NB4 (cell line): Measurements from ENCODE around the gene LAMTOR2.
"Not testable (repeated sequence)": the region's sequence is repeated elsewhere in the genome, so short reads cannot be mapped to it uniquely, and the experiment has no call there.

ENCODE experiments used
- DNase-seq: peaks from one replicate; pipeline ENCODE4 v3.0.0; 2010; ENCODE audit warnings: low read depth
- H3K4me3 ChIP-seq: one replicate; pipeline ENCODE4 v1.5.1; 2011; ENCODE audit warnings: mild to moderate bottlenecking, low read depth, low read length, moderate library complexity
- MAX ChIP-seq: IDR thresholded peaks from 2 replicates; pipeline ENCODE4 v1.6.1; 2011; ENCODE audit warnings: low read depth, low read length
- MYC ChIP-seq: IDR thresholded peaks from 2 replicates; pipeline ENCODE4 v1.6.1; 2011; ENCODE audit warnings: low read depth, low read length
- POLR2A ChIP-seq: IDR thresholded peaks from 2 replicates; pipeline ENCODE4 v1.6.1; 2011; ENCODE audit warnings: mild to moderate bottlenecking; ENCODE audit not compliant: insufficient read length; ENCODE audit errors: extremely low read depth
- TF ChIP-seq, protein P1 (sequence below): IDR thresholded peaks from one replicate; pipeline ENCODE4 v1.5.1; 2012; ENCODE audit warnings: low read depth, low read length

LAMTOR2 gene

DNA sequence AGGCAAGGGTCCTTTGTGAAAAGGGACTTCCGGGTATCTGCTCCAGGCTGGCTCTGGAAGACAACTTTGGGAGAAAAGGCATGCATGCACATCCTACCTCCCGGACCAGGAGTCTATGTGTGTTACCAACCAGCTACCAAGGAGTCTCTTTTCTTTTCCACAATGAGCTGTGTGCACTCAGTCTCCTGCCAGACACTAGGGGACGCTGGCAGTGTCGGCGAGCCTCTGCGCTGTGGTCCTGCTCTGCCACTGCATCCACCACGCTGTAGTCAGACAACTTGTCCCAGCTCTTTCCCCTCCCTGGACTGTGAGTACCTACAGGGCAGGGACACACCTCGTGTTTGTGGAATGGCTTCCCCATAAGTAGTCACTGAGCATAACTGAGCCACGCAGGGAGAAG lies 28.7 kb upstream of the LAMTOR2 start:
- no peak overlapping the region for H3K4me3 ChIP-seq
- TF ChIP-seq MAX = no peak
- TF ChIP-seq, protein P1, sequence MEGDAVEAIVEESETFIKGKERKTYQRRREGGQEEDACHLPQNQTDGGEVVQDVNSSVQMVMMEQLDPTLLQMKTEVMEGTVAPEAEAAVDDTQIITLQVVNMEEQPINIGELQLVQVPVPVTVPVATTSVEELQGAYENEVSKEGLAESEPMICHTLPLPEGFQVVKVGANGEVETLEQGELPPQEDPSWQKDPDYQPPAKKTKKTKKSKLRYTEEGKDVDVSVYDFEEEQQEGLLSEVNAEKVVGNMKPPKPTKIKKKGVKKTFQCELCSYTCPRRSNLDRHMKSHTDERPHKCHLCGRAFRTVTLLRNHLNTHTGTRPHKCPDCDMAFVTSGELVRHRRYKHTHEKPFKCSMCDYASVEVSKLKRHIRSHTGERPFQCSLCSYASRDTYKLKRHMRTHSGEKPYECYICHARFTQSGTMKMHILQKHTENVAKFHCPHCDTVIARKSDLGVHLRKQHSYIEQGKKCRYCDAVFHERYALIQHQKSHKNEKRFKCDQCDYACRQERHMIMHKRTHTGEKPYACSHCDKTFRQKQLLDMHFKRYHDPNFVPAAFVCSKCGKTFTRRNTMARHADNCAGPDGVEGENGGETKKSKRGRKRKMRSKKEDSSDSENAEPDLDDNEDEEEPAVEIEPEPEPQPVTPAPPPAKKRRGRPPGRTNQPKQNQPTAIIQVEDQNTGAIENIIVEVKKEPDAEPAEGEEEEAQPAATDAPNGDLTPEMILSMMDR = peak; percentile 37
- peak; percentile 36 for DNase-seq

- H3K4me3 ChIP-seq = no peak overlapping the region
- DNase-seq = no peak
- no peak for TF ChIP-seq POLR2A
- TF ChIP-seq, protein P1 = no peak
- no peak for TF ChIP-seq MYC
- TF ChIP-seq MAX = no peak
These were observed 28.0 kb upstream of the LAMTOR2 start for GRCh38 chr1:156026588-156026987.

DNA sequence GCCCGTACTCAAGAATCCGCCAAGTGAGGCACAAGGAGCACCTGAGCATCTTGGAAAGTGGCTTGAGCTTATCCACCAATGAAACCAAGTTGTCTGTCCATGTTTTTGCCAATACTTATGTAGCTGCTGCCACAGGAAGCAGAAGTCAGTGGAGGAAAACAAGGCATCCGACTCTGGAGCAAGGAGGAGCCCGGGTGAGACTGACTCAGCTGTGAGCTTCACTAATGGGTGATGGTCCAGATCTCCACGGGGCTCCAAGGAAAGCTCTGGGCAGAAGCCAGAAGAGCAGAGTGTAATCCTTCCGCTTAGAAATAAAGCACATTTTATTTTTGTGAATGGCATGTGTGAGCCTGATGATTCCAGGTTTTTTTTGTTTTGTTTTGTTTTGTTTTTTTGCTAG lies 21.6 kb upstream of the LAMTOR2 start:
- no peak for DNase-seq
- no peak overlapping the region for H3K4me3 ChIP-seq
- TF ChIP-seq MAX (no peak), POLR2A (no peak), MYC (no peak)
- TF ChIP-seq, protein P1 = no peak

- not testable (repeated sequence) for DNase-seq
These were observed 19.6 kb upstream of the LAMTOR2 start for GRCh38 chr1:156034991-156035390.

DNA sequence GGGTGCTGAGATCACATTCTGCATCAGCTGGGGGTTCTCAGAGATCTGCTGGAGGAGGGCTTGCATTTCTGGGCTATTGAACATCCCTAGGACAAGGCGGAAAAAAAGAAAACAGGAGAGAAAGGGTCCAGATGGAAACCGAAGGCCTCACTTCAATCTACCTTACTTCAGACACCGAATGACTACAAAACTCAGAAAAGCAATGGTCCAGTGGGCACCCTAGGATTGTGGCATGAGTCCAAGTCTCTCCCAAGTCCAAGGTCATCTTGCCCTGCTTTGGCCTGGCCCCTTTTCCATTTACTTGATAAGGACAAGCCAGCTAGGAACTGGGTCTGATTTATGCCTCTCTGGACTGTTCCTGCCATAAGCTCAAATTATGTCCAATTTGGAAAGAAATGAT lies 11.8 kb upstream of the LAMTOR2 start:
- no peak overlapping the region for H3K4me3 ChIP-seq
- no peak for DNase-seq
- TF ChIP-seq POLR2A = no peak
- TF ChIP-seq MAX = no peak
- TF ChIP-seq, protein P1 = no peak
- no peak for TF ChIP-seq MYC

More at GRCh38 chr1:156034991-156035390, 19.6 kb upstream of the LAMTOR2 start:
- H3K4me3 ChIP-seq = not testable (repeated sequence)

GRCh38 chr1:156045076-156045475 lies 9.5 kb upstream of the LAMTOR2 start:
- no peak for DNase-seq
- TF ChIP-seq, protein P1 = no peak
- no peak for TF ChIP-seq MYC
- no peak for TF ChIP-seq MAX
- no peak for TF ChIP-seq POLR2A
- H3K4me3 ChIP-seq = no peak overlapping the region
